NCI-H460 (cell line): ENCODE data around the gene CYFIP2. TPM values are rescaled to one million over a fixed set of nuclear protein-coding genes. Genes with fewer than 3 reads are reported as not detected.

Experiments
- DNase-seq: peaks from one replicate; pipeline ENCODE4 v3.0.0-alpha.2; 2016; ENCODE audit warnings: low read depth; ENCODE audit errors: extremely low read depth
- total RNA-seq: library from RNA; depleted of rRNA; stranded (reverse); fragments of >200 nt; shearing (Covaris generic); gene quantifications from 2 replicates; pipeline ENCODE4 v1.2.3, GENCODE V29; 2014

The CYFIP2 gene
- total RNA-seq, 1 experiment from 2014 or later = 49.9 TPM

DNA sequence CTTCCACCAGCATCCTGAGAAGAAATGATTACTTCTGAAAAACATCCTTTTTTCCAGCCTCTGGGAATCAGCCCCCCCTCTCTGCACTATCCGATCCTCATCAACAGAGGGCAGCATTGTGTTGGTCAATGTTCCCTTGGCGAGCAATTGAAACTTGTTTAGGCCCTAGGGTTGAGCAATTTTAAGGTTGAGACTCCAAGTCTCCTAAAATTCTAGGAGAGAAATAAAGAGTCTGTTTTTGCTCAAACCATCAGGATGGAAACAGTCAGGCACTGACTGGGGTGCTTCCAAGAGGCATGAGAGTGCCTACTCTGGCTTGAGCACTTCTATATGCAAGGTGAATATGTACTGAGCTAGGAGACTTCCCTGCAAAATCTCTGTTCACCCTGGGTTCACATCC is 12.4 kb upstream of the CYFIP2 start:
- DNase-seq = peak; percentile 48

DNA sequence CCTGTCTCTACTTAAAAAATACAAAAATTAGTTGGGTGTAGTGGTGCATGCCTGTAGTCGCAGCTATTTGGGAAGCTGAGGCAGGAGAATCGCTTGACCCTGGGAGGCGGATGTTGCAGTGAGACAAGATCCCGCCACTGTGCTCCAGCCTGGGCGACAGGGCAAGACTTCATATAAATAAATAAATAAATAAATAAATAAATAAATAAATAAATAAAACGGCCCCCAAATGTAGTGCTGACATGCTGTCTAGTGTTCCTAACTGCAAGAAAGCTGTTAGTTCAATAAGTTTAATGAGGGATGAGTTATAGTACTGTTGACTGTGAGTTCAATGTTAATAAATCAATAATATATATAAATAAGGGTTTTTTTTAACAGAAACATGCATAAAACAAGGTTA is 7.5 kb upstream of the CYFIP2 start:
- no peak for DNase-seq

DNA sequence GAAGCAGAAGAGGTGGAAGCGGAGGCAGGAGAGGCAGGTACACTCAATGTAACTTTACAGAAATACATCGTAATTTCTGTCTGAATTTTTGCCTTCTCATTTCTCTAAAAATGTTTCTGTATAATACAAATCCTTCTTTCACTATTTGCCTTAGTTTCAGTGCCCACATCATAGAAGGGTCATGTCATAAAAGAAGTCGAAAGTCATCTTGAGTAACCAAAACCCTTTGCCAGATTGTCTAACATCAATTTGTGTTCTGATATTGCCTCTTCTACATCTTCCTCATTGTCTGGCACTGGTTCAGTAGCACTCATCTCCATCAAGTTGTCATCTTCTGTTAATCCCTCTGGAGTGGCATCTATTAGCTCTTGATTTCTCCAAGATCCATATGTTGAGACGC is 6.2 kb upstream of the CYFIP2 start:
- DNase-seq = no peak

DNA sequence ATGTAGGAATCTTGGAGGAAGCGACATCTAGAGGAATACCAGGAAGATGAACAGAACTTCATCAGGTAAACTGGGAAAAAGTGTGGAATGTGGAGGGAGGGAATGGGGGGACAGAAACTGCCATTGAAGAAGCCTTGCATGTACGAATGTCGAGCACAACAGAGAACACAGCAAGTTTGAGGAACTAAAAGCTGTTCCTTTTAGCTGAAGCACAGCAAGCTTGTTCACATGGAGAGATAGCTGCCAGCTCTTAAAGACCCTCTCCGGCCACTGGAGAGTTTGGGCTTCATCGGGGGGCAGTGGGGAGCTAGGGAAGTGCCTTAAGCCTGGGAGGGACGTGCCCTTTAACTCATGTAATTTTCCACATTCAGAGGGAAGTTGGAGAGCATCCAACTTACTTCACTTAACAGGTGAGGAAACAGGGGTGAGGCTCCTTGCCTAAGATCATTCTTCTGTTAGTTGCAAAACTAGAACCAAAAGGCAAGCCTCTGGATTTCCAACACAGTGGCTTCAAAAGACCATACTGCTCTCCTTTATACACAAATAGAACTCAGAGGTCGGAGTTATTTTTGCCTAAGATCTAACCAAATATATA is 2.3 kb upstream of the CYFIP2 start:
- no peak for DNase-seq

DNA sequence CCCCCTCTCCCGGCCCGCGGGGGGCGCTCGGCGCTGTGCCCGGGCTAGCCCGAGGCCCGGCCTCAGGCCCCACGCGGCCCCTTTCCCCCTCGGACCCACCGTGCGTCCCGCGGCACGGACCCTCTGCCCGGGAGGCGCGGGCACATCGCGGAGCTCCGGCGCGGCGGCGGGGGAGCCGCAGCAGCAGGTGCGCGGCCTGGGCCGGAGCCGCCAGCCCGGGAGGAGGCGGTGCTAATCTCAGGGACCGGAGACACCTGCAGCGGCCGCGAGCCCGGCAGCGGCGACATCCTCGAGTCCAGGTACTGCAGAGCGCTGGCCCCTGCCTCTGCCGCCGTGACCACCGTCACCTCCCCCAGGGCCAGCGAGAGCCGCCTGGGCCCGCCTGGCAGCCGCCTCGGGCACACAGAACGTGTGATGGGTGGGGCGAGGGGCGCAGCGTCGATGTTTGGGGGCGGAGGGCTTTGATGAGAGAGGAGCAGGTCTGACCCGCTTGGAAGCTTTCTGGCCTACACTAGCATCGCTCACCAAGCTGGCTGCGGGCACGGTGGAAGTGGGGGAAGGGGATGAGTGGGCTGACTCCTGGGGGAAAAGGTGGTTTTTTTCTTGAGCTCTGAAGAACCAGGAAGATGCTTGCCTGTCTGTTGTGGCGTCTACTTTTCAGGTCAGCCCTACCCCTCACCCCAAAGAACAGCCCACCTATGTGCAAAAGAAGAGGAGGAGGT is 524 bp downstream of the CYFIP2 start:
- DNase-seq = no peak

DNA sequence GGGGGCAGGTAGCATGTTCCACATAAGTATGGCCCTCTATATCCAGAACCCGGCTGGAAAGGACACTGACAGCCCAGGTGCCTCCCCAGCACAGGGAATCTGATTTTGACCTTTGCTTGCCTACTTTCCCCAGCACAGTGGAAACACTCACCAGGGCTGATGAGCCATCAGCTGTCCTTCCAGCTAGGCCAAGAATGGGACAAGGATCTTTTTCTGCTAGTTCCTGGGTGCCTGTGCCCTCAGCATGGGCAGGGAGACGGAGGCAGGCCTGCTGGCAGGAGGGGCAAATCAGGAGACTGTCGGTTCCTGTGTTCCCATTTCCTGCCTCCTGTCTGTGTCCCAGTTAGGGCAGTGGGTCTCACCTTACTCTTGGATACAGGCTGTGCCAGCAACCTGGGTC is 1.1 kb downstream of the CYFIP2 start:
- DNase-seq = no peak

DNA sequence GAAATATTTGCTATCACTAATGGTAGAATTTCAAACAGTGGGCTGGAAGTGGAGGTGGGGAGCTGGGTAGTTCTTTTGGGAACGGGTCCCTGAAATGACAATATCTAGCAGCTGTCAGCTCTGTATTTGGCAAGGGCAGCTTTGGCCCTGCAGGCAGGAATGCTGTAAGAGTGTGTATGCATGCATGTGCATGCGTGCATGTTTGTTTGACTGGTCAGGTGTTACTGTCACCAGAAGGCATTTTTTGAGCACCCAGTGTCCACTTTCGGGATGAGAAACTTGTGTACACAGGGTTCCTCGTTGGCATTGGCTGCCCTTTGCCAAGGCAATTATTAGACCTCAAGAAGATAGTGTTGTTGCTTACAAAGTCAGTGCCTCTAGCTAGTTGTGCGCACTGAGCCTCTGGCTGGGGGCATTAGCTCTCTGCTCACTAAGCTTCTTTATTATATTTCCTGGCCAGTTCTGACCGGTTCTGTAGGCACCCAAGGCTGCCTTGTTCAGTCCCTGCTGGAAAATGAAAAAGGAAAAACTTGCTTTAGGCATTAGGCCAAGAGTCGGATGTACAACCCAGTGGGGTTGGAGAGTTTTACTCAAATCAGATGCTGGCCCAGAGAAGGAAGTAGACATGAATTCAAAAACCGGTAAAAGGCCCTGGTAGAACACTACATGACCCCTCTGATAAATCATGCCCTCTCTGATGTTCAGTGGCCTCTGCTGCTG is 2.0 kb downstream of the CYFIP2 start:
- DNase-seq = no peak

DNA sequence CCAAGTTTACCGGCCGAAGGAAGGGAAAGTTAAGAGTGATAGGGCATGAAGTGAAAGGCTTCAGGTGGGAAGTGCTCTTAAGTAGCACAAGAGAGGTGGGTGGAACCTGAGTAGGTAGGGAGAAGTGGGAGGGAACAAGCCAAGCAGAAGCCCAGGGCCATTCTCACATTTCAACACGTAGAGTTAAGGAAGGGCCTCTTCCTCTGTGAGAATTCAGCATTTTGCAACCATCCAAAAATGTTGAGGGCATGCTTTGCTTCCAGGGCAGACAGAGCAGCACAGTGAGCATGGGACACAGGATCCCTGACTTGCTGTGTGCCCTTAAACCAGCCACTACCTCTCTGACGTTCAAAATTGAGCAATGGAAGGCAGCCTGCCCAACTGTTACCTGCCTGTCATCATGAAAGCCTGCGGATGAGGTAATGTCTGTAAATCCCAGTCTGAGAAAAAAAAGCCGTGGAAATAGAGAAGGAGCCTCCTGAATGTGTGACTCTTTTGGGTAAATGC is 3.3 kb downstream of the CYFIP2 start:
- no peak for DNase-seq

DNA sequence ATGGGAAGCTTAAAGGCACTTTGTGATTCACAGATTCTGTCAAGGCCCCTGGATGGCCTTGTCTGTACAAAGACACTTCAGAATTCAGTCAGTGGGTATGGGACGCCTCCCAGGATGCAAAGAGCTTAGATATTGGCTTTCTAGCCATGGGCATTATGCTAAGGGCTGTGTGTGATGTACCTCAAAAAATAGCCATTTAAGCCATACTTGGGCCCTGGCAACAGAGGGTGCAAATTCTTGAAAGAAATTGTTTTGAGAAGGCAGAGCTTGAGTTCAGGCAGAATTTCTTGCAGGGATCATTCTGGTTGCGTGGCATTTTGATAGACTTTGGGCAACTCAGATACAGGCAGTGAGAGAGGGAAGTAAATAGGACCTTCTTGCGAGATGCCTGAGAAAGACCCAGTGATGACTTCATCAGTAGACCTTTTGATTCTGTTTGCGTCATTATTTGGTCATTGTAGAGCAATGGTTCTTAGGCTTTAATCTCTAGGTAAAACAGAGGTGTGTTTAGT is 3.9 kb downstream of the CYFIP2 start:
- no peak for DNase-seq

DNA sequence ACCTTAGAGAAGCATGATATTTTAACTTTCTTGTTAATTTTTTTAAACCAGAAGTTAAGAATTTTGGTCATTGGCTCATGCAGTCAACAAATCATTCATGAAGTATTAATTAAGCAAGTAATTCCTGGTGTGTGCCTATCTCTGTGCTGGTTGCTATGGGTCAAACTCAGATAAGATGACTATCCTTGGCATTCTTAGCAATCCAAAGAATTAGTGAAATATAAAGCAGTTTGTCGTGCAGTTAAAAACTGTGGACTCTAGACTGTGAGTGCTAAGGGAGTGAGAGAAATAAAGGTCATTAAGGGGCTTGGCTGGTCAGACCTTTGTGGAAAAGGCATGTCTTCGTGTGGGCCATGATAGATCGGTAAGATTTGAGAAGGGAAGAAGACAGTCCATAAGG is 4.8 kb downstream of the CYFIP2 start:
- DNase-seq = no peak

DNA sequence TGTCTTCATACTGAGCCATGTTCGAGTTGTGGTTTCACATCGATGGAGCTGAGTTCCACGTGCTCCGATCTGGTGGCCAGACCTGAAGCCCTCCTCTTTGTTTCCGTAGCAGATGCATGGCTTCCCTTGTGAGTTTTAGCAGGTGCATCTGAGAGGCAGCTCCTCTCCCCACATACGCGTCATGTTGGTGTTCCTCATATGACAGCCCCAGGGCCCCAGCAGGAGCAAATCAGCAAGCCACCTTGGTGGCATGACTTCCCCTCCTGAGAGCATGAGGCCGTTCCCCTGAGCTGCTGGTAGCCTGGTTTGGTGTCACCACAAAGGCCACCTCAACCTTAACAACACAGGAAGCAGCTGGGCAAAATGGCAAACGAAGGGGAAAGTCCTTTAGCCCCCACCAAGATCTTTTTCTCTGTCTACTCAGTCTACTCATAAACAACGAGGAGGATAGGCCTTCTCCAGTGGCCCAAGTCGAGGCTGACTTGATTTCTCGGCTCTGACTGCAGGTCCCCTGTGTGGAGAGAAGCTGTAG is 5.9 kb downstream of the CYFIP2 start:
- DNase-seq = no peak

DNA sequence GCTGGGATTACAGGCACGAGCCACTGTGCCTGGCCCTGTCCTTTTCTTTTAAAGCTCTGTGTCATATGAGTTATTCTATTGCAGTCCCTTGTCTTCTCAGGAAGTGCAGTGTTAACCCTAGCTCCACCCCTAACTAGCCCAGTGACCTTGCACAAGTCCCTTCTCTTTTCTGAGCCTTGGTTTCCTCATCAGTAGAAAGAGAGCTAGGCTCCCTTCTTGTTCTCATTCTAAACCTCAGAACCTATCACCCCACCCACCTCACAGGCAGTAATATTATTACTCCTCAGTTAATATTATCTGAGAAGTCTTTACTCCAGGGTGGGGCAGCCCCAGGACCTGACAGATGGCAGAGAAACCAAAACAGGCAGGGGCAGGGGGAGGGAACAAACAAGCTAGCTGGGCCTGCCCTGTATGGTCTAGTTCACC is 7.2 kb downstream of the CYFIP2 start:
- no peak for DNase-seq

DNA sequence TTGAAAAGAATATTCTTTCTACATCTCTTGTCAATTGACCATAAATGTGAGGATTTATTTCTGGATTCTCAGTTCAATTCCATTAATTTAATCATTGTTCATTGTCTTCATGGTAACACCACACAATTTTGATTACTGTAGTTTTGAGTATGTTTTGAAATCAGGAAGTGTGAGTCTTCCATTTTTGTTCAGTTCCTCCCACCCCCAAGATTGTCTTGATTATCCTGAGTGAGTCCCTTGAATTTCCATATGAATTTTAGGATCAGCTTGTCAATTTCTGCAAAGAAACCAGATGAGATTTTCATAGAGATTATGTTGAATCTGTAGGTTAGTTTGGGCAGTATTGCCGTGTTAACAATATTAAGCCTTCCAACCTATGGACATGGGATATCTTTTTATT is 9.5 kb downstream of the CYFIP2 start:
- no peak for DNase-seq

DNA sequence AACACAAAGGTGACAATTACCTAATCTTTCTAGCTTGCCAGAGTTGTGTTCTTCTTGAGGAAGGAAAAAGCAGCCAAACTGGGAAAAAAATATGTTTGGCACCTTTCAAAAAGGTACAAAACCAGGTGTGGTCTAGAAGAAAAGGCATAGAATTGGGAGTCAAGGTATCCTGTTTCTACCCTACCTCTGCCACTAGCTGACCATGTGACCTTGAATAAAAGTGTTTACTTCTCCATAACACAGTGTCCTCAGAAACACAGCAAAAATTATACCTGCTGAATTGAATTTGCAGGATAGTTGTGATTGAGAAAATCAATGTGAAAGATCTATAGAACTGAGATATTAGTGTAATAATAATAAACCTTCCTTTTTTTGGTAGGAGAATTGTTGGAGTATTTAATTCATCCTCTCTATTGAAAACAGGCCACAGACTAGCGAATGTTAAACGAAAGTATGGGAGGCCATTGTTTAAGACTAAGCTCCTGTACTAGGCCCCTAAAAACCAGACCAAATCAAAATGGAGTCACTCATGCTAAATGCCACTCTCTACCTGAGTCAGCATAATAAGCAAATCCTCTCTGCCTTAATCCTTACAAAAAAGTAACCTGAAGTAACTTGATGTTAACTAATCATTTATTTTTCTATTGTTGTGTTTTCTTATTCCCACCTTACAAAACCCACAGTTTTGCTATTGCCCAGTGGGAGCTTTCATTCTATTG is 12.6 kb downstream of the CYFIP2 start:
- DNase-seq = no peak

DNA sequence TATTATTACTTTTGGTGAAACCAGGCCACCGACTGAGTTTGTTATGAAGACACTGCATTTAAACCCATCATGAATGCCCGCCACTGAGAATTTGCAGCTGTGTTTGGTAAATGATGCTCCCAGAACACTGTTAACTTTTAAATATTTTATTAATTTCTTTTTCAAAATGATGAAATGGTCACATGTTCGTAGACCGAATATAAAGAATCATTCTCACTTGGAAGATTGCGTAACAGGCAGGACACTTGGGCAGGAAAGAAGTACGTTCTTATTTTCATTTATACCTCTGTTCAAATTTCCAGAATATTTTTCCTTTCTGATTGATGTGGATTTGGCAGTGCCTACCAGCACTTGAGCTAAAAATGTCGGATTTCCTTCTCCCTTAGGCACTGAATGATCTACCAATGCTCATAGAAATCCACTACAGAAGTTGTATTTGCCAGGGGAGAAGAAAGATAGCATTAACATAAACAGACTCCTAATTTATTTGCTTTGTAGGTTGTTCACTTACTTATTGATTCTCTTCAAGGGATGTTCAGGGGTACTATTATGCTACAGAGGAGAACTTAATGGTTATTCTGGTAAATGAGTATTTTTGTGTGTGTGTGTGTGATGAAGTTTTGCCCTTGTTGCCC is 13.8 kb downstream of the CYFIP2 start:
- DNase-seq = no peak

DNA sequence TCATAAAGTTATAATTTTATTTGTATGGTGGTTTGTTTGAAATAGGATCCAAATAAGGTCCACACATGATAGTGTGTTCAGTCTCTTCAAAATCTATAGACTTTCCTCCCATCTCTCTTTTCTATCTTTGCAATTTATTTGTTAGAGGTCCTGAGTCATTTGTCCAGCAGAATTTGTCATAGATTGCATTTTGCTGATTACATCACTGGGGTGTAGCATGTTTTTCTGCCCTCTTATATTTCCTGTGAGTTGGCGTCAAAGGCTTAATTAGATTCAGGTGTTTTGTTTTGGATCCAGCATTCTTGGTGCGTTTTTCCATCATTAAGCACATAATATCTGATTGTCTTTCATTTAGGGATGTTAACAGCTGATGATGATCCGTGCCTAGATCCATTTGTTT is 15.0 kb downstream of the CYFIP2 start:
- peak; percentile 43 for DNase-seq

DNA sequence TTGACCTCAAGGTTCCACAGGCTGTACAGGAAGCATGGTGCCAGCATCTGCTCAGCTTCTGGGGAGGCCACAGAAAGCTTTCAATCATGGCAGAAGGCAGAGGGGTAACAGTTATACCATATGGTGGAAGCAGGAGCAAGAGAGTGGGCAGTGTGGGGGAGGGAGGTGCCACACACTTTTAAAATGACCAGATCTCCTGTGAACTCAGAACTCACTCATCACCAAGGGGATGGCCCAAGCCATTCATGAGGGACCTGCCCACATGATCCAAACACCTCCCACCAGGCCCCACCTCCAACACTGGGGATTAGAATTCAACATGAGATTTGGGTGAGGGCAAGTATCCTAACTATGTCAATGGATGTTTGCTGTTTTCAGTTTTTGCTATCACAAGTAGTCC is 16.2 kb downstream of the CYFIP2 start:
- DNase-seq = no peak

DNA sequence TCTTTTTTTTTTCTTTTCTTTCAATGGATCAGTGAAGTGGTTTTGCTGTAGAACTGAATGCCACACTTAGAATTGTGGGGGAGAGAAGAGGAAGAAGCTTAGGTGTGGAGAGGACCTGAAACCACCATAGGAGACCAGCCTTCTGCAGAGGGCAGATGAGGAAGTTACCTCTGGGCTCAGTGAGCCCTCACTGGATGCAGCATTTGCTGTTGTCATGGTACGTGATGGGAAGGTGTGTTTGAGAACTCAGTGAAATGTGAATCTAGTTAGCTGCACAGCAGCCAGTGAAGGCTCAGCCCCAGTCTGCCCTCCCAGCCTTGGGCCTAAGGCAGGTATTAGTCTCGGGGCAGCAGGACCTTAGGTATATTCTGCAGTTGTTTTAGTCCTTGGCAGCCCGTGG is 17.5 kb downstream of the CYFIP2 start:
- no peak for DNase-seq

DNA sequence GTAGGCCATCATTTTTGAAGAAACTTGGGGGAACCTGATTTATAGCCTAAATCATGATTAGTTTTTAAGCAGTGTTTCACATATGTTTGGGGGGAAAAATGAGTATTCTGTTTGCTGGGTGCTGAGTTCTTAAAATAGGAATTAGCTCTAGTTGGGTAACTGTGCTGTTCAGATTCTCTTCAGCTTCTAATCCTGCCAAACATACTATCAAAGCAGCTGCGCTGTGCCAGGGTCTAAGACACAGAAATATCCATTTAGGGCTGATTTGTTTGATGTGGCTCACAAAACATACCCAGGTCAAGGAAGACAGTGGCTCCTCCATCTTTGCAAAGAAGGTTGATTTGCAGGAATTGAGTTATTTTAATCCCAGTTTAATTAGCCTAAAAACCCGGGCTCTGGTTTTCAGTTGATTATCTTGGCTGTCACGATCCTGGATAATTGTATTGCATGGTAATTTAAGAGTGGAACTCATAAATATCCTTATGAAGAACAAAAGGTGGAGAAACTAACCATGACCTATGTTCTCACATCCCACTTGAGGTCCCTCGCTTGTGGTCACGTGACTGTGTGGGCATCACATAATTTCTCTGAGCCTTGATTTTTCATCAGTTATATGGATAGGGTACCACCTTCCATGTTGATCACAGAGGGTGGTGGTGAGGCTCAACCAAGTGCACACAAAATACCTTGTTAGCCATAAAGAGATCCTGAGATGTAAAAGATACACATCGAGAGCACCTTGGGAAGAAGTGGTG is 18.7 kb downstream of the CYFIP2 start:
- DNase-seq = no peak
